GM12873 (cell line): Measurements from ENCODE around the gene BRD3.

ENCODE experiments used
- CTCF ChIP-seq: IDR thresholded peaks from 2 replicates; pipeline ENCODE4 v1.5.1; 2012; ENCODE audit warnings: low read depth, mild to moderate bottlenecking, moderate library complexity, low read length, control low read depth; ENCODE audit not compliant: insufficient read depth; ENCODE audit errors: missing control alignments

Gene BRD3

GRCh38 chr9:134031783-134032182 is 36.0 kb downstream of the BRD3 start:
- no peak for TF ChIP-seq CTCF

GRCh38 chr9:134030821-134031470 is 36.9 kb downstream of the BRD3 start:
- no peak for TF ChIP-seq CTCF

GRCh38 chr9:134029248-134030226 is 38.3 kb downstream of the BRD3 start:
- TF ChIP-seq CTCF, result no peak

- TF ChIP-seq CTCF, result no peak
Observed at GRCh38 chr9:134028575-134029247, 39.1 kb downstream of the BRD3 start.

GRCh38 chr9:134028076-134028475 is 39.8 kb downstream of the BRD3 start:
- TF ChIP-seq CTCF, result no peak

GRCh38 chr9:134027561-134027960 is 40.3 kb downstream of the BRD3 start:
- no peak for TF ChIP-seq CTCF

- TF ChIP-seq CTCF, result no peak
Observed at GRCh38 chr9:134026981-134027380, 40.8 kb downstream of the BRD3 start.
